HG03439 (cell line): ENCODE results near the gene ZNF407.
A peak's percentile ranks its signal among the peaks of the same experiment; 100 is the strongest.
"Not testable (repeated sequence)": the region's sequence is repeated elsewhere in the genome, so short reads cannot be mapped to it uniquely, and the experiment has no call there.

Experiments used
- ATAC-seq: cut with Tn5 transposase; IDR thresholded peaks from one replicate; pipeline ENCODE4 v1.9.1; 2021; ENCODE audit warnings: mild to moderate bottlenecking, moderate library complexity; ENCODE audit not compliant: unreplicated experiment

The ZNF407 gene

DNA sequence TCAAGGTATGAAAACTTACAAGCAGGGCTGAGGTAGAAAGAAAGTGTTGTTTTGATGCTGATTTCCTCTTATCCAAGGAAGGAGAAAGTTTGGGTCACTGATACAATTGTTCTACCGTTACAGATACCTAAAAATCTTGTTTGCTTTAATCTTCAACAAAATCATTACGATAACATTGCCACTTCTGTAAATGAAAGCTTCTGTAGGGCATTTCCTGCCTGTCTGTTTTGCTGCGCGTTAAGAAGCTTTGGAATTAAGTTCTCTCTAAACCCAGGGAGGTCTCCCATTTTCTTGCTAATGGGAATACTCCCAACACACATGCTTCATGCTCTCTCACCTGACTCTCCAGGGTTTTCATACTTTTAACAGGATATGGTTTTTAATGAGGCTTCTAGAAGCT is 352.8 kb downstream of the ZNF407 start:
- no peak for ATAC-seq

GRCh38 chr18:74951165-74951760 is 353.6 kb downstream of the ZNF407 start:
- no peak for ATAC-seq

GRCh38 chr18:74957588-74958224 is 360.0 kb downstream of the ZNF407 start:
- no peak for ATAC-seq

GRCh38 chr18:74959216-74959615 is 361.5 kb downstream of the ZNF407 start:
- no peak for ATAC-seq

DNA sequence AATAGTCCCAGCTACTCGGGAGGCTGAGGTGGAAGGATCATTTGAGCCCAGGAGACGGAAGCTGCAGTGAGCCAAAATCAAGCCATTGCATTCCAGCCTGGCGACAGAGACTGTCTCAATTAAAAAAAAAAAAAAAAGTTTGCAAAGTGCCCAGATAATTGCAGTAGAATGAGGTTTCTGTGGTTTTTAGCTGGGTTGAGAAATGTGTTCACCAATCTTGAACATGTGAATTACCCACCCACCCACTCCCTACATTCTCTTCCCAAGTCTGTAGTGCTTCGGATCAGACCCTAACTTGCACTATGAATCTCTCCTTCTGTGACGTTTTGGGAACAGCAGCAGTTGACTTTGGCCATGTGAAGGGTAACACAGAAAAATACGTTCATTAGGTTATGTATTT is 363.9 kb downstream of the ZNF407 start:
- ATAC-seq = no peak

- ATAC-seq = peak; percentile 70
Observed at GRCh38 chr18:74963820-74964446, 366.3 kb downstream of the ZNF407 start.

DNA sequence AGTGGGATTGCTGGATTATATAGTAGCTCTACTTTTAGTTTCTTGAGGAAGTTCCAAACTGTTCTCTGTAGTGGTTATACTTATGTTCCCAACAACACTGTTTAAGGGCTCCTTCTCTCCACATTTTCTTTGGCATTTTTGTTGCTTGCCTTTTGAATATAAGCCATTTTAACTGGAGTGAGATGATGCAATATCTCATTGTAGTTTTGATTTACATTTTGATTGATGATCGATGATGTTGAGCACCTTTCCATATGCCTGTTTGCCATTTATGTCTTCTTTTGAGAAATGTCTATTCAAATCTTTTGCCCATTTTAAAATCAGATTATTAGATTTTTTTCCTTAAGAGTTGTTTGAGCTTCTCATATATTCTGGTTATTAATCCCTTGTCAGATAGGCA is 368.0 kb downstream of the ZNF407 start:
- ATAC-seq = no peak

- ATAC-seq = no peak
Observed at GRCh38 chr18:74967438-74967837, 369.8 kb downstream of the ZNF407 start.

- no peak for ATAC-seq
Observed at GRCh38 chr18:74967979-74968378, 370.3 kb downstream of the ZNF407 start.

- not testable (repeated sequence) for ATAC-seq
Observed at GRCh38 chr18:74971358-74971757, 373.7 kb downstream of the ZNF407 start.

DNA sequence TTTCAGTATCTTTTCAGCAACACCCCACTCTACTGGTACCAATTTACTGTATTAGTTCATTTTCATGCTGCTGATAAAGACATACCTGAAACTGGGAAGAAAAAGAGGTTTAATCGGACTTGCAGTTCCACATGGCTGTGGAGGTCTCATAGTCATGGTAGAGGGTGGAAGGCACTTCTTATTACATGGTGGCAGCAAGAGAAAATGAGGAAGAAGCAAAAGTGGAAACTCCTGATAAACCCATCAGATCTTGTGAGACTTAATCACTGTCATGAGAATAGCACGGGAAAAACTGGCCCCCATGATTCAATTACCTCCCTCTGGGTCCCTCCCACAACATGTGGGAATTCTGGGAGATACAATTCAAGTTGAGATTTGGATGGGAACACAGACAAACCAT is 374.1 kb downstream of the ZNF407 start:
- not testable (repeated sequence) for ATAC-seq

GRCh38 chr18:74972354-74972753 is 374.7 kb downstream of the ZNF407 start:
- ATAC-seq = no peak

GRCh38 chr18:74975001-74975400 is 377.3 kb downstream of the ZNF407 start:
- ATAC-seq = no peak

DNA sequence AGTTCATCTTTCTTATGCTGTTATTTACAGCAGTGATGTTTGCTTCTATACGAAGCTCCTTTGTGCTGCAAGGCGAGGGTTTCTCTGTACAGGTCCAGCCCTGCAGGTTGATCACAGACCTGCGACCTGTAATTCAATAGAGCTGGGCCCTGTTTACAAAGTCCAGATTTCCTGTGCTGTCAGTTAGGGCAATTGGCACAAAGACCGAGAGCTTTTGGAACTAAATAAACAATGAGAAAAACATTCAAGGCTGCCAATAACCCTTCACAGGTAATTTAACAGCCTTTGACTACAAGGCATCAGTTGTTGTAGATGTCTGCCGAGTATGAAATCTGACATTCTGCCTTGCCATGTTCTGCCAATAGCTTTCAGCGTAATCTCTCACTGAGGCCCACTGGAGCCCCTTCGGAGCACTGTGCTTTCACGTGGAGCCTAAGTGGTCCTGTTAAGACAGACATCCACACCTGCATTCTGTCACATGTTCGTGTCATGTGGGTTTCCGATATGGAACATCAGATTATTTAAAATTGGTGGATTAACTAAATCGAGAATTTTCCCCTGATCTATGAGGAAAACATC is 378.8 kb downstream of the ZNF407 start:
- no peak for ATAC-seq

- no peak for ATAC-seq
Observed at GRCh38 chr18:74977041-74977440, 379.4 kb downstream of the ZNF407 start.

- no peak for ATAC-seq
Observed at GRCh38 chr18:74980669-74981068, 383.0 kb downstream of the ZNF407 start.

DNA sequence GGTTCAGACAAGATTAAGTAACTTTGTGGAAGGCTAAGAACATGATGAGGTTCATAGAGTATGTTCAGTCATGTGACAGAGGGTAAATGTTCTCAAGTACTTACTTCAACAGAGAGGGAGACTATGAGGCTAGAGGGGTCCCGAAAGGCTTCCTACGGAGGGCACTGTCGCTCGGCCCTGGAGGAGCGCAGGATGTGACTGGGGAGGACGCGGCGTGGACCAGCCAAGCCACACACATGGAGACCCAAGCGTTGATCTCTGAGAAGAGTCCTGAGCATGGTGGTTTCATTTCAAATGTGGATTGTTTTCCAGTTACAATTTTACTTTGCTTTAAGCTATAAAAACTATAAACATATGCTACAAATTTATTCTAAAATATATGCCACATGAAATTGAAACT is 383.8 kb downstream of the ZNF407 start:
- ATAC-seq = no peak

- ATAC-seq = no peak
Observed at GRCh38 chr18:74982946-74983635, 385.4 kb downstream of the ZNF407 start.

DNA sequence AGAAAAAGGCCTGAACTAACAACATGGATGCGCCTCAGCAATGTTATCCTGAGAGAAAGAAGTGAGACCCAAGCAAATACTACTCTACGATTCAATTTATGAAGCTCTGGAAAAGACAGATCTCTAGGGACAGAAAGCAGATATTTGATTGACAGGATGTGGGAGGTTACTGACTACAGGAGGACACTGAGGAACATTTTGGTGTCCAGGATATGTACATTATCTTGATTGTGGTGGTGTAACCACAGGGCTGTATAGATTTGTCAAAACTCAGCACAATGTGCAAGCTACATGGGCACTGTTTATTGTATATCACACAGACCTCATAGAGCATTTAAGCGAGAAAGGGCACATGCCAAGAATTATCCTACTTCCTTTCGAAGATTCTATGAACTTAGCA is 391.5 kb downstream of the ZNF407 start:
- ATAC-seq = no peak

- no peak for ATAC-seq
Observed at GRCh38 chr18:74990563-74991081, 393.0 kb downstream of the ZNF407 start.
